NCI-H524 treated with DMSO at 0.1 percent for 48 hours (cell line): ENCODE results near the gene HACD2.
A peak's percentile ranks its signal among the peaks of the same experiment; 100 is the strongest.

Source experiments
- DNase-seq: peaks from one replicate; lab custom pipeline; 2025; lab: John Stamatoyannopoulos, UW

The HACD2 gene

DNA sequence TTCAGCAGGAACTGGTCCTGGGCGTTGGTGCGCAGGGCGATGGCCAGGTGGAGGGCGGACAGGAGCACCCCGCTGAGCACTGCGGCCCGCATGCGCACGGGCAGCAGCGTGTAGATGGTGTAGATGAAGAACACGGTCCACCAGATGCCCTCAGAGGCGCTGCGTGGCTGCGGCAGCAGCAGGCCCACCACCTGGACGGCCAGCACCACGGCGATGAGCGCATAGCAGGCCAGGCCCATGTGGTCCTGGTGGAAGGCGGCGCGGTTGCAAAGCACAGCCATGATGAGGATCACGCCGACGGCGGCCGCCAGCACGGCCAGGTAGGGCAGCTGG is 137.5 kb downstream of the HACD2 start:
- DNase-seq = no peak

DNA sequence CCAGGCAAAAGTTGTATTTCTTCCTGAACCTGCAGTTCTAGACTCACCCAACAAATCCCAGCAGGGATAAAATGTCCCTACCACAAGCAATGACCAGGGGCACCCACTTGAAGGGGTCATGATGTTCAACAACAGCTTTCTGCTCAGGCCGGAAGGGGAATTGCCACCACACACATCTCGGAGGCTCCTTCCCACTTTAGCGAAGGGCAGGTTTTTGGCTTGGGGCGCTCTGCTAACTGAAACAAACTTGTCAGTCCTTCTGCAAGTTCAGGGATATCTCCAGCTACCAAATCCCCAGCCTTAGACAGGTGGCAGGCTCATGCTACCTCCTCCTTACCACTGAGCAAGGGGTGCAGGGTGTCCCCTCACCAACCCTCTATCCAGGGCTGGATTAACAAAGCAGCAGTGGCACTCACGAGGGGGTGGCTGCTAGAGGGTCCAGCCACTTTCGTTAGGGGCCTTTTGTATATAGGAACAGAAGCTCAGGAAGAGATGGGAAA is 138.2 kb downstream of the HACD2 start:
- no peak for DNase-seq

DNA sequence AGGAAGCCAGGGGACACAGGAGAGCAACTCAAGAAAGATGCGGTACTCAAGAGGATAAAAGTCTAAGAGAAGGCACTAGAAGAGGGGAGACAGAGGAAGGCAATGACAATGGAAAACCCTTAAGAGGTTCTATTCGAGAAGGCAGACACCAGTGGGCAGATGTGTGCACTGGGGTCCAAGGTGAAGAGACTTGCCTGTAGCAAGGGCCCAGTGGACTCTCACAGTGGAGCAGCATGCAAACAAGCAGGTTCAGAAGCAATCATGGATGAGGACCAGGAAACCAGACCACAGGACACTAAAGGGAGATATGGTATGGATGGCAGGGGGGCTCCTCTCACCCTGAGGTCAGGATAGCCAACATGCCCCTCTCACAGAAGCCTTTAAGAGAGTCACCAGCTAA is 138.6 kb downstream of the HACD2 start:
- no peak for DNase-seq

DNA sequence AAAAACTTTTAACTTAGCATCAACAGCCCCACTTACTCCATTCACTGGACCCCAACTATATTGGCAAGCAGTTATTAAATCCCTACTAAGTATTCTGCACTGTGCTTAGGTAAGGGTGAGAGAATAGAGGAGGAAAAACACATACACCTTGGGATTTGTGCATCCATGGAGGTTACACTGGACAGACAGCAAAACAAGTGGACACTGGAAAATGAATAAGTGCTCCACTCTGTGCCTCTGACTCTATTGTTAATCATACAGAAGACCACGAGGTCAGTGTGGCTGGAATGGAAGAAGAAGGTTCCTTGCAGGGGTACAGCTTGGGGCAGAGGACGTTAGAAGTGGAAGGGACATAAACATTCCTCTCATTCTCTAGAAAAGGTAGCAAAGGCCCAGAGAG is 139.2 kb downstream of the HACD2 start:
- DNase-seq = no peak

DNA sequence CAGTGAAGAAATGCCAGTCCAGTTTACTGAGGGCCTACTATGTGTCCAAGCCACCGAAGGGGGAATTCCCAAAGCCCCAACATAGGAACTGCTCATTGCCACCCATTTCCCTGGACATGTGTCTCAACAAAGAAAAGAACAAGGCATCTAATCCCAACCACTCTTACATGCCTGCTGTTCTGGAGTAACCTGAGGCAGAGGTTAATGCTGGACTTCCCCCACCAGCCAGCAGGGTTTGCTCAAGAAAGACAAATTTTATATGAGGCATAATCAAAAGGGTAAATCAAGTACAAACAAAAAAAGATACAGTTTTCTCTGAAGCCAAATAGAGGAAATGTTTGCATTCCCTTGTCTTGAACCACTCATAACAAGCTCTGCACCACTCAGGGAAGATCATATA is 140.1 kb downstream of the HACD2 start:
- DNase-seq = no peak

DNA sequence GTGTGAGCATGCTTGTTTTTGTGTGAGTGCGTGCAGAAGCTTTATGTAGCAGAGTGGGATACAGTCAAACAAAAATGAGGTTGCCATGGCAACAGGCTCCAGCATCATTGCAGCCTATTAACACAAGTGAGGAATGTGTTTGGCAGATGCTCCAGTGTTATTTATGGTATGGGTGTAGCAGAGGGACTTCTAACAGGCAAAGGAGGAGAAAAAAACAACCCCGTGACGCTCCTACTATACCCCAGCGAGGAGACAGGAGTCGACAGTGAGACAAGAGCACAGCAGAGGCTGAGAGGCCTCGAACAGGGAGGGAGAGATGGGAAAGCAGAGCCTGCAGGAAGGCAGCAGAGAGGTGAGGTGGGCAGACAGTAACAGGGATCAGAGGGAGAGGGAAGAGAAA is 140.8 kb downstream of the HACD2 start:
- peak; percentile 40 for DNase-seq

DNA sequence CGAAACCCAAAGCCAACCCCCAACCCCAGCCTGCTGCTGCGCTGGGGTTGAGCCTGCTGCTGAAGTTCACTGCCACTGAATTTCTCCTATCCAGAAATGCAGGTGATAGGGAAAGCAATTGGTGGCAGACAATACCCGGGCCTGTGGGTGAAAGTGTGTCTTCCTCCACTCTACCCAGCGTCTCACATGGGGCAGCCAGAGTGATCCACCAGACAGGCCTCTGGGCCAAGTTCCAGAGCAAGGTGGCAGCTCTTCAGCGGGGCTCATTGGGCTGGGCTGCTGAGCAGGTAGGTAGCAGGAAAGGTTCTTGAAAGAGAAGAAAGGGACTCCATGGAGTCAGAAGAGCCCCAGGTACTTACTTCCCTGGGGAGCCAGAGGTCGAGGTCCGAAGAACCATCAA is 141.9 kb downstream of the HACD2 start:
- DNase-seq = no peak

DNA sequence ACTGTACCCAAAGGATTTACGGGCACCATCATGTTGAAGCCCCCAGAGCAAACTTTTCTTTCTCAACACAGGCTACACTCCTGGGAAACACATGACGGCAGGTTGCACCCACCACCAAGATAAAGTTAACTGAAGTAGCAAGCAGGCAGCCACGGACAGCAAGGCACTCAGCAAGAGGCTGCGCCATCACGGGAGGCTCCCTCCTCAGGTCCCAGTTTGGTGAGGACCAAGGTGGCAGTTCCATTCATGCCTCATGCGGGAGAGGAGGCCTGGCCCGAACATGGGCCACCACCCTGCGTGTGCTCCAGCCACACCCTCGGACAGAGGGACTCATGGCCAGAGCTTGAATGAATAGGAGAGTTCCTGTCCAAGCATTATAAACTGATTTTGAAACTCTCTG is 142.7 kb downstream of the HACD2 start:
- DNase-seq = no peak
